ENCODE results near the gene PSME1. TPM values are rescaled to one million over a fixed set of nuclear protein-coding genes. Genes with fewer than 3 reads are reported as not detected.

The PSME1 gene
- total RNA-seq, 4 donors from 2014 or later = 114 to 289 (median 200) TPM

DNA sequence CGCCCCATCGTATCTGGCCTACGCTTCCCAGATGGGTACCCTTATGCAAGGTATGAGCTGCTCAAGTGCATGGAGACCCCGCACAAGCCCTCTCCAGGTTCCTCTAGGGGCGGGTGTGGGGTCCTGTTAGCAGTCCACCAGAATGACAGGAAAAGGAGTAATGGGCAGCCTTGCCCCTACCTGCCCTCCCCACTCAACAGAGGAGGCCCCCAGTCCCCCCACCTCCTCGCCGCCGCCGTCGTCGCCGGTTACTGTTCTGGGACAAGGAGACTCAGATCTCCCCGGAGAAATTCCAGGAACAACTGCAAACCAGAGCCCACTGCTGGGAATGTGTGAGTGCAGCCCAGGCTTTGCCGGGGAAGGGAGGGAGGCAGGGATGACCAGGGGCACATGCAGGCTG lies 41.9 kb downstream of the PSME1 start:
- Histone ChIP-seq H3K9me3 (no peaks in the 10 kb centered on the region), H3K27me3 (no peaks in the 10 kb centered on the region), H3K4me3 (no peak overlapping the region), H3K36me3 (peaks cover 0 to 69% (median 0%) of the 10 kb centered on the region in 3 donors), H3K4me1 (no peaks in the 10 kb centered on the region), H3K27ac (no peak overlapping the region)
- no peak for TF ChIP-seq POLR2A (IDR thresholded peaks at IDR 0.05)
- TF ChIP-seq, protein P1, sequence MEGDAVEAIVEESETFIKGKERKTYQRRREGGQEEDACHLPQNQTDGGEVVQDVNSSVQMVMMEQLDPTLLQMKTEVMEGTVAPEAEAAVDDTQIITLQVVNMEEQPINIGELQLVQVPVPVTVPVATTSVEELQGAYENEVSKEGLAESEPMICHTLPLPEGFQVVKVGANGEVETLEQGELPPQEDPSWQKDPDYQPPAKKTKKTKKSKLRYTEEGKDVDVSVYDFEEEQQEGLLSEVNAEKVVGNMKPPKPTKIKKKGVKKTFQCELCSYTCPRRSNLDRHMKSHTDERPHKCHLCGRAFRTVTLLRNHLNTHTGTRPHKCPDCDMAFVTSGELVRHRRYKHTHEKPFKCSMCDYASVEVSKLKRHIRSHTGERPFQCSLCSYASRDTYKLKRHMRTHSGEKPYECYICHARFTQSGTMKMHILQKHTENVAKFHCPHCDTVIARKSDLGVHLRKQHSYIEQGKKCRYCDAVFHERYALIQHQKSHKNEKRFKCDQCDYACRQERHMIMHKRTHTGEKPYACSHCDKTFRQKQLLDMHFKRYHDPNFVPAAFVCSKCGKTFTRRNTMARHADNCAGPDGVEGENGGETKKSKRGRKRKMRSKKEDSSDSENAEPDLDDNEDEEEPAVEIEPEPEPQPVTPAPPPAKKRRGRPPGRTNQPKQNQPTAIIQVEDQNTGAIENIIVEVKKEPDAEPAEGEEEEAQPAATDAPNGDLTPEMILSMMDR (IDR thresholded peaks at IDR 0.05) = no peak
- DNase-seq = peak in 1 of 3 donors; percentile 45

DNA sequence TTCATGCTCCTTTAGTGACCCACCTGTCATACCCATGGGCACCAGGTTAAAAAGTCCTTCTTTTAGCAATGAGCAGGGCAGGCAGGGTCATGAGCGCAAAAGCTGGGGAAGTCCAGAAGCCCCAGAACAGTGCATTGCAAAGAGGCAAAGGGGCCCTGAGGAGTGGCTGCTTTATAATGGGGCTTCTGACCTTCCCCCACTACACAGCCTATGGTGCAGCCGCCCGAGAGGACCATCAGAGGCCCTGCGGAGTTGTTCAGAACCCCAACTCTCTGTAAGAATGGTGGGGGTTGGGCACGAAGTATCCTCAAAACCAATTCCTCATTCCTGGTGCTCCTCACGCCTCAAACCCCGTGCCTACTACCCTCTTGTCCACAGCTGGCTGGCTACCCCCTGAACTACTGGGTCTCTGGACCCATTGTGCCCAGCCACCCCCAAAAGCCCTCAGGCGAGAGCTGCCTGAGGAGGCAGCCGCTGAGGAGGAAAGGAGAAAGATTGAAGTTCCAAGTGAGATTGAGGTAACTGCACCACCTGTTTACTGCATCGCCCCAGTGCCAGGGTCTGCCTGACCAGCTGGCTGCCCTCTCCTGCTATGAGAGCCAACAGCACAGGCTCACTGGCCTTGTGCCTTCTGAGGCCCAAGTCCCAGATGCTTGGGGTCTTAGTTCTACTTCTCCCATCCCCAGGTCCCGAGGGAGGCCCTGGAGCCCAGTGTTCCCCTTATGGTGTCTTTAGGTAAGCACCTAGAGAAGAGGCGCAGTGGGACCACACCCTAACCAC lies 42.6 kb downstream of the PSME1 start:
- Histone ChIP-seq H3K27ac (no peak overlapping the region), H3K4me1 (no peaks in the 10 kb centered on the region), H3K27me3 (no peaks in the 10 kb centered on the region), H3K9me3 (no peaks in the 10 kb centered on the region), H3K36me3 (peaks cover 0 to 76% (median 0%) of the 10 kb centered on the region in 3 donors), H3K4me3 (no peak overlapping the region)
- no peak for TF ChIP-seq POLR2A (IDR thresholded peaks at IDR 0.05)
- TF ChIP-seq, protein P1 (IDR thresholded peaks at IDR 0.05) = no peak
- no peak for DNase-seq

DNA sequence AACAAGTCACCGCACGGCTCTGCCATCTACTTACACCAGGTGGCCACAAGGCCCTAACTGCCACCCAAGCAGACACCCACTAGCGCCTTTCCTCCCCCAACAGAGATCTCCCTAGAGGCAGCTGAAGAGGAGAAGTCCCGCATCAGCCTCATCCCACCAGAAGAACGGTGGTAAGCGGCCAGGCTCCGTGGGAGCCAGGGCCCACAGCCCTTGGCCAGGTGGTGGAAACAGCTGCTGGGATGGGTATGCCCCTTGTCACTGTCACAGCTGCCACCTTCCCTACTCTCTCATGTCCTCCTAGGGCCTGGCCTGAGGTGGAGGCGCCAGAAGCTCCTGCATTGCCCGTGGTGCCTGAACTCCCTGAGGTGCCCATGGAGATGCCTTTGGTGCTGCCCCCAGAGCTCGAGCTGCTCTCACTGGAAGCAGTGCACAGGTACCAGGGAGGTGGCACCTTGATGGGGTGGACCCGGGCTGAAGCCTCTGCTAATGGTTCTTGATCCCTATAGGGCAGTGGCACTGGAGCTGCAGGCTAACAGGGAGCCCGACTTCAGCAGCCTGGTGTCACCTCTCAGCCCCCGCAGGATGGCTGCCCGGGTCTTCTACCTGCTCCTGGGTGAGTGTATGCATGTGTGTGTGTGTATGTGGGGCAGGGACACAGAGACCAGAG lies 43.4 kb downstream of the PSME1 start:
- Histone ChIP-seq H3K27ac (peak overlapping the region in 1 of 4 donors; percentile 16), H3K4me1 (no peaks in the 10 kb centered on the region), H3K36me3 (peaks cover 0 to 84% (median 0%) of the 10 kb centered on the region in 3 donors), H3K27me3 (no peaks in the 10 kb centered on the region), H3K4me3 (no peak overlapping the region), H3K9me3 (no peaks in the 10 kb centered on the region)
- DNase-seq = peak in 1 of 3 donors; percentile 43
- TF ChIP-seq, protein P1 (IDR thresholded peaks at IDR 0.05) = no peak
- no peak for TF ChIP-seq POLR2A (IDR thresholded peaks at IDR 0.05)

DNA sequence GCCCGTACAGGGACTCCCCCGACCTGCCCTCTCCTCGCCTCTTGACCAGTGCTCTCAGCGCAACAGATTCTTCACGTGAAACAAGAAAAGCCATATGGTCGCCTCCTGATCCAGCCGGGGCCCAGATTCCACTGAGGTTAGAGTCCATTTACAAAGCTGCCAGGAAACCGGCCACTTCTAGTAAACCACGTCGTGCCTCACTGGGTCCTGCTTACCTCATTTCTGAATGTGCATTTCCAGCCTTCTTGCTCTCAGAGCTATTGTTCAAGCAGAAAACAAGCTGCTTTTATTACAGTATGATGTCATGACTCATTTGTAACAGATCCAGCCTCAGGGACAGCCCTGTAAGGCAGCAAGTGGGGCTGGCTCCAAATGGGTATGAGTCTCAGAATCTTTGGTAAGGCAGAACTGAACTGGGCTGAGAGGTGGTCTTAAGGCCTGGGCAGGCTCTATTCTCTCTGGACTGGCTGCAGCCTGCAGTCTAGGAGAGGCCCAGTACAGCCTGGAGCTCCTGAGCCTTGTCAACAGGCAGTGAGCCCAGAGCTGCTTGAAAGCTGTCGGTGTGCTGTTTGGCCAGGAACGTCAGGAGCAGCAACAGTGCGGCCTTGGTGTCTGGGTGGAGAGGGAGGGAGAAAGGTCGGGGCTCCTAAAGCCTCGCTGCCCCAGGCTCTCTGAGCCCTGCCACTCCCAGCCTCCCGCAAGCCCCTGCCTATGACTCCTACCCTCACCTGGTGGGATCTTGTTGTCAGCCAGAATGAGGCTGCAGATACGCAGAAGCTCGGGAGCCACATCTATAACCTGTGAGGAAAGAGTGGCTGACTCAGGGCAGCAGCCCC lies 44.2 kb downstream of the PSME1 start:
- Histone ChIP-seq H3K36me3 (peaks cover 0 to 92% (median 0%) of the 10 kb centered on the region in 3 donors), H3K4me1 (no peaks in the 10 kb centered on the region), H3K27me3 (no peaks in the 10 kb centered on the region), H3K27ac (peak overlapping the region in 1 of 4 donors; percentile 19), H3K4me3 (no peak overlapping the region), H3K9me3 (no peaks in the 10 kb centered on the region)
- no peak for TF ChIP-seq POLR2A (IDR thresholded peaks at IDR 0.05)
- TF ChIP-seq, protein P1 (IDR thresholded peaks at IDR 0.05) = no peak
- no peak for DNase-seq

DNA sequence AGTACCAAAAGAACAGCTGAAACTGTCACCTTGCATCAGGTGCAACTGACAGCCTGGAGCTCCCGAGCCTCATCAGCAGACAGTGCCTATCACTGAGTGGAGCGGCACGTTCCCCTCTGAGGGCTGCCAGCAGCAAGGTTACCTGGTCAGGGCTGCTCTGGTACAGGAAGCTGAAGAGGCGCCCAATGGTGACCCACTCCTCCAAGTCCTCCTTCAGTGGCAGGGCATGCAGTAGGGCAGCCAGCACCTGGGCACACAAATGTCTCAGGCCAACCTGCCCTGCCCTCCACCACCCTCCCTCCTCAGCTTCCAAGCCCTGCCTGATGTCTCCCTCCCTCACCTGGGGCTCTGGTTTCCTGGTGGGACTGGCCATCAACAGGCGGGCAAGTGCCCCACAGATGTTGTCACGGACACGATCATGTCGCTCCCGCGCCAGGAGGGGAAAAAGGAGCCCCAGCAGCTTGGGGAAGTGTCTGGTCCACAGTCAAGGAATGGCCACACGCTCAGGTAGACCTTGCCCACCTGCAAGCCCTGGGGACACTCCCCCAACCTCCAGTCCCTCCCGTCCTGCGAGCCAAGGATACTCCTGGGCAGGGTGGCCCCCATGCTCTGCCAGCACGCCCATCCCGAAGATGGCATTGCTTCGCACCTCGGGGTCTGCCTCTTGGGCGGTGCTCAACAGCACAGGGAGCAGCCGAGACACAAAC lies 45.5 kb downstream of the PSME1 start:
- Histone ChIP-seq H3K4me1 (no peaks in the 10 kb centered on the region), H3K27me3 (no peaks in the 10 kb centered on the region), H3K9me3 (no peaks in the 10 kb centered on the region), H3K27ac (no peak overlapping the region), H3K4me3 (no peak overlapping the region), H3K36me3 (peaks cover 0 to 95% (median 0%) of the 10 kb centered on the region in 3 donors)
- TF ChIP-seq POLR2A (IDR thresholded peaks at IDR 0.05) = no peak
- TF ChIP-seq, protein P1 (IDR thresholded peaks at IDR 0.05) = no peak
- DNase-seq = peak in 1 of 3 donors; percentile 41
